ENCODE data around the gene MYO9B. TPM values are rescaled to one million over a fixed set of nuclear protein-coding genes. Genes with fewer than 3 reads are reported as not detected.

MYO9B gene
- total and polyA plus RNA-seq, 4 donors = 44.3 to 121 (median 97.2) TPM

DNA sequence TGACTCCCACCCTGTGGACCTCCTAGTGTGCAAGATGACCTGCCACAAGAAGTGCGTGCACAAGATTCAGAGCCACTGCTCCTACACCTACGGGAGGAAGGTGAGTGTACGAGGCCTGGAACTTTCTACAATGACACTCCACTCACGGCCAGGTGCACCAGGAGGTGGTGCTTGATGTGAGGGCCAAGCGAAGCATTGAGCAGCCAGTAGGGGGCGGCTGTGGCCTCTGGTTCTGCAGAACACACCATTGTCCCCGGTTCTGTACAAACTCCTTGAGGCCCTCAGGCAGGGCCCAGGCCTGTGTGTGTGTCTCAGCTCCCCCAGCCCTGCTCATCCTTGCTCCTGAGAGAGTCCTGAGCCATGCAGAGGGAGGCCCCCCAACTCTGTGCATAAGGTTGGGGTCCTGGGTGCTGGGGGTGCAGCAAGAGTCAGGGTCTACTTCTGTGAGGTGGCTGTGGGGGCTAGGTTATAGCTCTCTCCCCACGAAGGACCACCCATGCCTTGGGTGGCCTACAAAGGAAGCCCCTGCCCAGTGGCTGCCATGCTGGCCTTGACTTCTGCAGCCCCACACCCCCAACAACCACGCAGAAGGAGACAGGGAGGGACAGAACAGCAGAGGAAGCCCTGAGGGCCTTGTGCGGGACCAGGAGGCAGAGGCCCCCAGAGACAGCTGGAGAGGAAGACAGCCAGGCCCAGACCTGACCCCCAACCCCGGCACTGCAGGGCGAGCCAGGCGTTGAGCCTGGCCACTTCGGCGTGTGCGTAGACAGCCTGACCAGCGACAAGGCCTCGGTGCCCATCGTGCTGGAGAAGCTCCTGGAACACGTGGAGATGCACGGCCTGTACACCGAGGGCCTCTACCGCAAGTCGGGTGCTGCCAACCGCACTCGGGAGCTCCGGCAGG lies 129.9 kb downstream of the MYO9B start:
- Histone ChIP-seq H3K9ac (ENCODE audit: insufficient read depth in 1 of 2, low read length in 2 of 2) (no peak overlapping the region), H3K27me3 (ENCODE audit: control insufficient read depth in 3 of 3, insufficient read depth in 3 of 3, low read length in 2 of 3) (no peaks in the 10 kb centered on the region), H3K4me1 (ENCODE audit: control insufficient read depth in 5 of 5, insufficient read depth in 5 of 5, low read length in 5 of 5) (no peaks in the 10 kb centered on the region), H3K27ac (ENCODE audit: low read depth in 1 of 2, low read length in 1 of 2) (no peak overlapping the region), H3K4me3 (no peak overlapping the region), H3K9me3 (ENCODE audit: control insufficient read depth in 4 of 4, insufficient read depth in 3 of 4, low read length in 3 of 4) (no peaks in the 10 kb centered on the region), H3K36me3 (ENCODE audit: control insufficient read depth in 4 of 4, insufficient read depth in 4 of 4, low read length in 4 of 4) (peaks cover 10 to 77% (median 35%) of the 10 kb centered on the region in 4 donors)
- 85 to 86% methylated on average over 27 of the region's 27 CpGs for WGBS, 2 donors
- ATAC-seq (ENCODE audit: insufficient read depth, low FRiP score) (peak; percentile 29), DNase-seq (peak in 2 of 3 donors; percentile 35 to 54)
- TF ChIP-seq CTCF (IDR thresholded peaks at IDR 0.05; ENCODE audit: control extremely low read depth, extremely low read depth) = peak; percentile 63

GRCh38 chr19:17206736-17207581 lies 131.4 kb downstream of the MYO9B start:
- ATAC-seq (ENCODE audit: insufficient read depth, low FRiP score) = no peak
- peaks cover 13 to 73% (median 30%) of the 10 kb centered on the region in 4 donors for H3K36me3 ChIP-seq (ENCODE audit: control insufficient read depth in 4 of 4, insufficient read depth in 4 of 4, low read length in 4 of 4)
- no peak for DNase-seq
- no peaks in the 10 kb centered on the region for H3K9me3 ChIP-seq (ENCODE audit: control insufficient read depth in 4 of 4, insufficient read depth in 3 of 4, low read length in 3 of 4)
- TF ChIP-seq CTCF (IDR thresholded peaks at IDR 0.05; ENCODE audit: control extremely low read depth, extremely low read depth) = no peak
- H3K4me1 ChIP-seq (ENCODE audit: control insufficient read depth in 5 of 5, insufficient read depth in 5 of 5, low read length in 5 of 5) = no peaks in the 10 kb centered on the region
- no peak overlapping the region for H3K27ac ChIP-seq (ENCODE audit: low read depth in 1 of 2, low read length in 1 of 2)
- no peak overlapping the region for H3K4me3 ChIP-seq
- H3K9ac ChIP-seq (ENCODE audit: insufficient read depth in 1 of 2, low read length in 2 of 2) = no peak overlapping the region
- 96 to 97% methylated on average over 25 of the region's 25 CpGs for WGBS, 2 donors
- H3K27me3 ChIP-seq (ENCODE audit: control insufficient read depth in 3 of 3, insufficient read depth in 3 of 3, low read length in 2 of 3) = no peaks in the 10 kb centered on the region

GRCh38 chr19:17209126-17210036 lies 133.8 kb downstream of the MYO9B start:
- Histone ChIP-seq H3K4me1 (ENCODE audit: control insufficient read depth in 5 of 5, insufficient read depth in 5 of 5, low read length in 5 of 5) (no peaks in the 10 kb centered on the region), H3K4me3 (no peak overlapping the region), H3K27me3 (ENCODE audit: control insufficient read depth in 3 of 3, insufficient read depth in 3 of 3, low read length in 2 of 3) (no peaks in the 10 kb centered on the region), H3K9me3 (ENCODE audit: control insufficient read depth in 4 of 4, insufficient read depth in 3 of 4, low read length in 3 of 4) (no peaks in the 10 kb centered on the region), H3K27ac (ENCODE audit: low read depth in 1 of 2, low read length in 1 of 2) (no peak overlapping the region), H3K9ac (ENCODE audit: insufficient read depth in 1 of 2, low read length in 2 of 2) (no peak overlapping the region), H3K36me3 (ENCODE audit: control insufficient read depth in 4 of 4, insufficient read depth in 4 of 4, low read length in 4 of 4) (peaks cover 9 to 68% (median 22%) of the 10 kb centered on the region in 4 donors)
- DNase-seq = no peak
- TF ChIP-seq CTCF (IDR thresholded peaks at IDR 0.05; ENCODE audit: control extremely low read depth, extremely low read depth) = no peak
- WGBS, 2 donors = 80% methylated on average over 28 of the region's 28 CpGs
- no peak for ATAC-seq (ENCODE audit: insufficient read depth, low FRiP score)
